IMR-90 (cell line): ENCODE data around the gene NAA60.

ENCODE experiments used
- CEBPB ChIP-seq: IDR thresholded peaks from 2 replicates; pipeline ENCODE4 v1.6.1; 2012; ENCODE audit warnings: low read depth, low read length, improper control_type of control experiment
- CHD1 ChIP-seq: IDR thresholded peaks from 2 replicates; pipeline ENCODE4 v1.6.1; 2012; ENCODE audit warnings: low read depth, low read length, improper control_type of control experiment
- MAFK ChIP-seq: IDR thresholded peaks from 2 replicates; pipeline ENCODE4 v1.6.1; 2012; ENCODE audit warnings: low read depth, low read length, improper control_type of control experiment
- POLR2A ChIP-seq: IDR thresholded peaks from 2 replicates; pipeline ENCODE4 v1.6.1; 2012; ENCODE audit warnings: mild to moderate bottlenecking, low read depth, low read length
- RCOR1 ChIP-seq: IDR thresholded peaks from 2 replicates; pipeline ENCODE4 v1.6.1; 2012; ENCODE audit warnings: mild to moderate bottlenecking, low read length, improper control_type of control experiment; ENCODE audit not compliant: insufficient replicate concordance
- TF ChIP-seq, protein P1 (sequence below): conservative IDR thresholded peaks from 2 replicates; pipeline ENCODE4 v1.5.1; 2012; ENCODE audit warnings: mild to moderate bottlenecking, low read depth, low read length, improper control_type of control experiment
- TF ChIP-seq, protein P2 (sequence below): fragments of 150-350 bp; IDR thresholded peaks from 2 replicates; pipeline ENCODE4 v1.6.1; 2016; ENCODE audit warnings: low read depth, mild to moderate bottlenecking, low read length, moderate library complexity, borderline replicate concordance

DNA sequence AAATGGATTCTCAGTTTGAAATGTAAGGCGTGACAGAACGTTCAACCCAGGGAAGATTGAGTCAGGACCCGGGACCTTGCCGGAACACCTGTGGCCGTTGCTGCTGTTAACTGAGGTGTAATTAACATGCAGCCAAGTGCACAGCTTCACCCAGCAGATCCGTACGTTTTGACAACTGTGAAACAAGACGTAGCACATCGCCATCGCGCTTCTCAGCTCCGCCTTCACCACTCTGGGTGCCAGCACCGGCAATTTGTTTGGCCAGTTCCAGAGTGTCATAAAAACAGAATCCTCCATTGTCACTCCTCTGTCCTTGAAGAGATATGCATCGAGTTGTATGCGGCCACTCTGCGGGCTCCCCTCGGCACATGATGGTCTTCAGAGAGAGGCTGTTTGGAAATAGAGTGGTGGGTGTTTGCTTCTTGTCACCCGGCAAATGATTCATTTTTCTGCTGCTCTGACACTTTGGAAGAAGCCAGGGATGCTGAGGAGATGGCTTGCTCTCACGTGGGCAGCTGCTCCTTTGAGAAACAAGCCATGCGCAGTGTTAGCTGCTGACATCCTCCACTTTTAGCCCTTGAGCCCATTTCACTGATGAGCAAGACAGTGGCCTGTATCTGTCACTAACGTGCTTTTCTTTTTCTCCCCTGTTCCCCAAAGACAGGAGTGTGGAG is 22.6 kb downstream of the NAA60 start:
- TF ChIP-seq, protein P1, sequence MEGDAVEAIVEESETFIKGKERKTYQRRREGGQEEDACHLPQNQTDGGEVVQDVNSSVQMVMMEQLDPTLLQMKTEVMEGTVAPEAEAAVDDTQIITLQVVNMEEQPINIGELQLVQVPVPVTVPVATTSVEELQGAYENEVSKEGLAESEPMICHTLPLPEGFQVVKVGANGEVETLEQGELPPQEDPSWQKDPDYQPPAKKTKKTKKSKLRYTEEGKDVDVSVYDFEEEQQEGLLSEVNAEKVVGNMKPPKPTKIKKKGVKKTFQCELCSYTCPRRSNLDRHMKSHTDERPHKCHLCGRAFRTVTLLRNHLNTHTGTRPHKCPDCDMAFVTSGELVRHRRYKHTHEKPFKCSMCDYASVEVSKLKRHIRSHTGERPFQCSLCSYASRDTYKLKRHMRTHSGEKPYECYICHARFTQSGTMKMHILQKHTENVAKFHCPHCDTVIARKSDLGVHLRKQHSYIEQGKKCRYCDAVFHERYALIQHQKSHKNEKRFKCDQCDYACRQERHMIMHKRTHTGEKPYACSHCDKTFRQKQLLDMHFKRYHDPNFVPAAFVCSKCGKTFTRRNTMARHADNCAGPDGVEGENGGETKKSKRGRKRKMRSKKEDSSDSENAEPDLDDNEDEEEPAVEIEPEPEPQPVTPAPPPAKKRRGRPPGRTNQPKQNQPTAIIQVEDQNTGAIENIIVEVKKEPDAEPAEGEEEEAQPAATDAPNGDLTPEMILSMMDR: no peak
- TF ChIP-seq POLR2A (no peak), CEBPB (no peak), RCOR1 (no peak), CHD1 (no peak), MAFK (no peak)
- TF ChIP-seq, protein P2, sequence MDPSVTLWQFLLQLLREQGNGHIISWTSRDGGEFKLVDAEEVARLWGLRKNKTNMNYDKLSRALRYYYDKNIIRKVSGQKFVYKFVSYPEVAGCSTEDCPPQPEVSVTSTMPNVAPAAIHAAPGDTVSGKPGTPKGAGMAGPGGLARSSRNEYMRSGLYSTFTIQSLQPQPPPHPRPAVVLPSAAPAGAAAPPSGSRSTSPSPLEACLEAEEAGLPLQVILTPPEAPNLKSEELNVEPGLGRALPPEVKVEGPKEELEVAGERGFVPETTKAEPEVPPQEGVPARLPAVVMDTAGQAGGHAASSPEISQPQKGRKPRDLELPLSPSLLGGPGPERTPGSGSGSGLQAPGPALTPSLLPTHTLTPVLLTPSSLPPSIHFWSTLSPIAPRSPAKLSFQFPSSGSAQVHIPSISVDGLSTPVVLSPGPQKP: no peak
